IPS DF 19.7 (cell line): Measurements from ENCODE around the gene PAFAH1B2.
"Not testable (repeated sequence)": the region's sequence is repeated elsewhere in the genome, so short reads cannot be mapped to it uniquely, and the experiment has no call there.

Source experiments
- DNase-seq: peaks from one replicate; pipeline ENCODE4 v3.0.0-alpha.2; 2013; ENCODE audit warnings: low read depth, low spot score

PAFAH1B2 gene, protein sequence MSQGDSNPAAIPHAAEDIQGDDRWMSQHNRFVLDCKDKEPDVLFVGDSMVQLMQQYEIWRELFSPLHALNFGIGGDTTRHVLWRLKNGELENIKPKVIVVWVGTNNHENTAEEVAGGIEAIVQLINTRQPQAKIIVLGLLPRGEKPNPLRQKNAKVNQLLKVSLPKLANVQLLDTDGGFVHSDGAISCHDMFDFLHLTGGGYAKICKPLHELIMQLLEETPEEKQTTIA

DNA sequence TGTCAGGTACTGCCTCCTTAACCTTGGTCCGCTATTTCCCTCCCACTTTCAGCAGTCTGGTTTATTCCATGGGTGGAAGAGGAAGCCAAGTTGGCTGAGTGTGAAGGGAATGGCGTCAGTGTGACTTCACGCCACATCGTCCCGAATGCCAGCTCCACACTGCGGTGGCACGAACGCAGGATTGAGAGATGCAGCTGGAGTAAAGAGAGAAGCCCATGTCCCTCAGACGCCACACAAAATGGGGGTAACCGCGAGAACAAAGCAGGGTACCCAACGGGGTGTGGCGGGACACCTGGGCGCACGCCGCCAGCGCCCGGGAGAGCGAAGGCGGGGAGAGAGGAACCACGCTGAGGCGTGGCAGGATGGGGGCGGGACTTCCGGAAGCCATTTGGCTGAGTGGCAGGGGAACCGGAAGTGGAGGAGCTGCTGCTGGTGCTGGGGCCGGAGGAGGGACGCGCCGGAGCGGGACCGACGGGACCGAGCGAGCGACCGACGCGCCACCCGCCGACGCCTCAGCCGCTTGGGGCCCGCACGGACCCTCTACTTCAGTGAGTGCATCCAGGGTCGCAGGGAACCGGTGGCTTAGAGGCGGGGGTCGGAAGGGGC, at the start of gene PAFAH1B2:
Gene PAFAH1B2, plus strand, starts transcription at position 417 of the 606 bp plus-strand sequence. CDS start 8,161 bp downstream, outside the sequence.
- DNase-seq, result peak; percentile 84

DNA sequence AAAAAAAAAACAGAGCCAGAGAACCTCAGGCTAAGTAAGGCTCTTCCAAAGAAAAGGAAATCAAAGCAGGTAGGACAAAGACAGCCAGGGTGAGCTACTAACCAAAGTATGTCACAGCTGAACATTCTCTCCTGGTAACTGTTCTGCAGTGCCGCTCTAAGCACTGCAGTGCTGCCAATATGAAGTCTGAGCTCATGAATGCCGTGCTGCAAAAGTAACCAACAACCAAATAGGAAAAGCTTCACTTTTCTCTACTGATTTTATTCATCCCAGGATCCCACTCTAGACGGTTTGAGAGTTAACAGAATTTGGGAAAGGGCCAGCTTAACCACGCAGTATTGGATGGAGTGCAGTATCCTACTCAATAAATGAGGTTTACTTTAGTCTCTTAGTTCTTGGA, 49.3 kb upstream of the PAFAH1B2 start:
- no peak for DNase-seq

DNA sequence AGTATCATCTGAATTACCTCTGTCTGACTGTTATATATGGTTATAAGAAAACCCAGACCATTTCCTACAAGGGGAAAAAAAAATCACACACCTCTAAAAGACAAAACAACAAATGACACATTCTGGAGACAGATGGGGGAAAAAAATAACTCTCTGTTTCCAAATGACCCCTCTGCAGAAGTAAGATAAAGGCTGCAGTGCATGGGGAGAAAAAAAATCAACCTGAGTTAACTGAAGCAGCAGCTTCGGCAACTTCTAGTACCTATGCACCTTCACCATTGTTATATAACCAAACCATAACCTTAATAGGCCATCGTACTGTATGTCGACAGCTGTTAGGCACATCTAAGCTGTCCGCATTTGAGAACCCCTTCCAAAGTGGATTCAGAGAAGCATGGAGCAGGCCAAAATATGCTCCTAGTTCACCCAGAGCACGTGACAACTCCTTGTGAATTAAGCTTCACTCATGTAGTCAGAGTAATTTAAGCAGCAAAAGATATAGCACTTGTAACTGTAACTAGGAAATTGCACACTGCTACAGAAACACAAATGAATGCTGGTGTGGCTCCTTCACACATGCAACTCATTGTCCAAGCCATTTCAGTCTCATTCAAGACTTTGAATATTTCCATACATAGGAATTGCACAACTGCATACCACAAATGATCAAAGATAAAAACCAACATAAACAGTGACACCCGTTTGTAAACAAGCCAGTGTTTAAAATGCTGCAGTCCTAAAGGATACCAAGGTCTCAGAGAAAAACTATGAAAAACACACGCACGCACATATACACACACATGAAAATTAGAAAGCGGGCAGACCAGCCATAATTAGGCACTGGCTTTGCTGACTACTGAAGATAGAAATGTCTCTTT, 48.6 kb upstream of the PAFAH1B2 start:
- no peak for DNase-seq

DNA sequence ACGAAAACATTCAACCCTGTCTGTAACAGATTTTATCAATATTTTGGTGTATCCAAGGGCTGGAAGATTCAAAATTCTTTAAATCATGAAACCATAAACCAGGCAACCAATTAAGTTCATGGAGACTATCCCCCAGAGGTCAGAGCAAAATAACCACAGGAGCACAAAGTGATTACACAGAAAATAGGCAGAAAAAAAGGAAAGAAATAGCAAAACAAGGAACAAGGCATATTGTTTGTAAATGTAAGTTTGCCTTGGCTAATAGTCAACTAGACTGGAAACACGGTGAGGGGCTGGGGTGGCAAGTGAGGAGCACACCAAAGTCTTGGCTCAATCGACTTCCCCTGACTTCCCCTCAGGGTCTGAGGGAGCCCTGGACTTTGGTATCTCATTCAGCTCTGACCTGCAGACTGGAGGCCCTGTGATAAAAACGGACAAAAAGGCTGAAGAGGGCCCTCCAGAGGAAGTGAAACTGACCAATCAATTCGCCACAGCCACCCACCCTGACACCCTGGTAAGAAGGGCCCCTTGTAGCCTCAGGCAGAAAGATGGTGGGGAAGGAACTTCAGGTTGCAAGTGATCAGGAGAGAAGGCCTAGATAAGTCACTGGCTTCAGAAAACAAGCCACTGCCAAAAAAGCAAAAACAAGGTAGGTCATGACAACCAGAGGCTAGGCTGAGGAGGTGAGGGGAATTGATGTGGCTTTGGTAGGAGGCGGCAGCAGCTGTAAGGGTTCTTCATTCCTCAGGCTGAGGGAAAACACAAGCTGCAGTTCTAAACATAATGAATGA, 47.7 kb upstream of the PAFAH1B2 start:
- DNase-seq, result no peak

DNA sequence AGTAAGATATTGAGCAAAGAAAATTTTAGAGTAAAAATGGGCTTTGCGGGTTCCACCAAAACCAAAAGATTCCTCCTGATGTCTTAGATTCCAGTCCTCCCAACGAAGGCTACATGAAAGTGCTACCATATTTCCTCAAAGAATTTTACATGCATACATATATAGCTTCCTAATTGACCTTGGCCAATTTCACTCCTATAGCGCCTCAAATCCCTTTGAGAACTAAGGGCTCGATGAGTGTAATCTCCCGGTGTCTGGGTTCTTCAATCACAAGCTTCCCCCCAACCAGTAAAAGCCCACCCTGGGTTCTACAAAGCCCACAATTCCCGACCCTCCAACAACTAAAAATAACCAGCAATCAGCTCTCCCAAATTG, 47.1 kb upstream of the PAFAH1B2 start:
- DNase-seq, result no peak

DNA sequence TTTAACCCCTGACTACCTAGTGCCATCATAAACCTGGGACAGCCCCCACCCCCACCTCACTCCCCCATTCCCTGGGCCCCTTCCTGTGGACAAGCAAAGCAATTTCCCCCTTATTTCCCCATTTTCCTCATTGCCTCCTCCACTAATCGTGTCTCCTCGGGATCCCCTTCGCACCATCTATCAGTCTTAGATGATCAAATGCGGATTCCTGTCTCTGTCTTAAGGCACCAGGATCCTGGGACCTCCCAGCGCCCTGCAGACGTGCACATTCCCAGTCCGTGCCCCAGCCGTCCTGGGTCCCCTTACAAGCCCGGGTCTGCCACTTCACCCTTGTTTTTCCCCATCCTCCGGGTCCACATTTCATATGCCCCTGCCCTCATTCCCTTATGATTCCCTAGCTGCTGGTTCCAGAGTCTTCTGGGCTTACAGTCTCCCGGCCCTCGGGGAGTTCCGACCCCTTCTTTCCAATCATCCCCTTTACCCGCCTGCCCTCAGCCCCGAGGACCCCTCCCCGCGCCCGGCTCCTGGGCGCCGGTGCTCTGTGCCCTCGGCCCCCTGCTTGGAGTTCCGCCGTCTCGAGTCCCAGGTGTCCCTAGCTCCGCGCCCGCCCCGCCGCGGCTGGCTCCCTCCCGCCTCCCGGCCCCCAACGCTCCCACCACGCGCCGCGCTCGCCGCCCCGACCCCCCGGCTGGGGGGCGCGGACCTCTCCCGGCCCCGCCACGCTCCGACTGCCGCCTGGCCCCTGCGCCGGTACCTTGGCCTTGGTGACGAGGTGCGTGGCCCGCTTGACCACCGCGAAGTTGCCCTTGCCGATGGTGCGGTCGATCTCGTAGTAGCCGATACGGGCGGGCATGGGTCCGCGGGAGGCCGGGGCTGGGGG, 46.5 kb upstream of the PAFAH1B2 start:
- no peak for DNase-seq

DNA sequence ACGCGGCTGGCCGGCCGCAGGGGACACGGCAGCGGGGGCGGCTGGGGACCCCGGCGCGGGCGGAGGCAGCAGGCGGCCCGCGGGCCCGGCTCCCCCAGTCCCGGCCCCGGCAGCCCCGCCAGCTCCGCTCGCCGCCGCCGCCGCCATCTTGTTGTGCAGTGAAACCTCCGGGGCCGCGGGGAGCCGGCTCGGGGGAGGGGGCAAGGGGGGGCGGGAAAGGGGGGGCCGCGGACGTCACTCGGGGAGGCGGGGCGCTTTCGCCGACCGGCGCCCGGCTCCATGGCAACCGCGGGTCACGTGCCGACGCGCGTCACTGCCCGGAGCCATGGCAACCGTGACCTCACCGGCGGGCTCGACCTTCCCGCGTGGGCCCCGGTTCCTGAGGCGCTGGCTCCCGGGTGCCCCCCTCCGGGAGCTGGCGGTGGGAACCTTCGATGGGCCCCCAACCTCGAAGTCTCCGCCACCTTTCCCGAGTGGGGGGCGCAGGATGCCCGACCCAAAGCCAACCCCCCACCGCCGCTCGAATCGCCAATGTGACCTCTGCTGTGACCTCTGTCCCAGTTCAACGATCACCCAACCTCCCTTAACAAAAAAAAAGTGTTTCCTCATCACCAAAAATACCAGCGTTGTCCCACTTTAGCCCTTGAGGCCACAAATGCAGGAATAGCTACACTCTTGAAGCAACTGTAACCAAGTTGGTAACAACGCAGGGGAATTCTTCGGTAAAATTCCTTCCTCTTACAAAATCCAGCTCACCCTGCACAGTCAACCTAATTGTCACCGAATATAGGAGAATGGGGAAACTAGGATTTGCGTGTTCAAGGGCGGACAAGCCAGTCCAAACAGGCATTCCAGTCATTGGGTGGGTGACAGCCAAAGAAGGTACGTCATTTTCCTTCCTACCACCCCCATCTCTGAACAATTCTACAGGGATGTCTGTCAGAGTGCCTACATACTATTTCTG, 45.5 kb upstream of the PAFAH1B2 start, which contains the start of gene SIK3:
Gene SIK3, minus strand, starts transcription at position 160 of the 964 bp plus-strand sequence. Its CDS starts 13 bp downstream, at position 147.
- DNase-seq, result no peak

DNA sequence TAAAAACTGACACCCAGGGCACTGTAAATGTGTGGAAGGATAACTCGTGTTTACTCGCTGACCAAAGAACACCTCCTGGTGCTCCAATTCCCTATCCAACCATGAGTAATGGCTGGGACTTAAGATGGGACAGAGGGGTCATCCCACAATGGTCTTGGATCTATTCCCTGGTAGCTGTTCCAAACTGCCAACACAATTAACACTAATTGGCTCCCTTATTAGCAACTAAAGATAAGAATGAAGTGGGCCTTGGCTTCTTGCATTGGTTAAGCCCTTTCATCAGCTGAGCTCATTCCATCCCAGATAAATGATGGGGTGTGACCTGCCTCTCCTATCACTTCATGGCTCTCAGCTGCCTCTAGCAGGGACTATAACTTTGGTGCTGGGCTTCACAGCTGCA, 44.4 kb upstream of the PAFAH1B2 start:
- no peak for DNase-seq

DNA sequence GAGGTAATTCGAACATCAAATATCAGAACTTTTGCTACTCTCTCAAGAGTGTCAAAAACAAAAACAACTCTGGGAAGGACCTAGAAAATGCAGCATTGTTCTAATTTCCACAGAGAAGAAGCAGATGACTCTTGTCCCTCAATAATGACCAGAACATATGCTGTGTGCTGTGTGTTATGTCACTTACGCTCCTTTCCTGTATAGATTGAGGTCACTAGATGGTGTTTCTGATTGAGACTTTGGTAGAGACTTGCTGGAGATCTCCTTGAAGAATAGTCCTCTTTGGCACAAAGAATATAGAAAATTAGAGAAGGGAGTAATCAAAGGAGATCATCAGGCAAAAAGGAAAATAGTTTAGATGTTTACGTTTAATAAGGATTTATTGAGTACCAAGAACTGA, 43.5 kb upstream of the PAFAH1B2 start:
- DNase-seq, result no peak

DNA sequence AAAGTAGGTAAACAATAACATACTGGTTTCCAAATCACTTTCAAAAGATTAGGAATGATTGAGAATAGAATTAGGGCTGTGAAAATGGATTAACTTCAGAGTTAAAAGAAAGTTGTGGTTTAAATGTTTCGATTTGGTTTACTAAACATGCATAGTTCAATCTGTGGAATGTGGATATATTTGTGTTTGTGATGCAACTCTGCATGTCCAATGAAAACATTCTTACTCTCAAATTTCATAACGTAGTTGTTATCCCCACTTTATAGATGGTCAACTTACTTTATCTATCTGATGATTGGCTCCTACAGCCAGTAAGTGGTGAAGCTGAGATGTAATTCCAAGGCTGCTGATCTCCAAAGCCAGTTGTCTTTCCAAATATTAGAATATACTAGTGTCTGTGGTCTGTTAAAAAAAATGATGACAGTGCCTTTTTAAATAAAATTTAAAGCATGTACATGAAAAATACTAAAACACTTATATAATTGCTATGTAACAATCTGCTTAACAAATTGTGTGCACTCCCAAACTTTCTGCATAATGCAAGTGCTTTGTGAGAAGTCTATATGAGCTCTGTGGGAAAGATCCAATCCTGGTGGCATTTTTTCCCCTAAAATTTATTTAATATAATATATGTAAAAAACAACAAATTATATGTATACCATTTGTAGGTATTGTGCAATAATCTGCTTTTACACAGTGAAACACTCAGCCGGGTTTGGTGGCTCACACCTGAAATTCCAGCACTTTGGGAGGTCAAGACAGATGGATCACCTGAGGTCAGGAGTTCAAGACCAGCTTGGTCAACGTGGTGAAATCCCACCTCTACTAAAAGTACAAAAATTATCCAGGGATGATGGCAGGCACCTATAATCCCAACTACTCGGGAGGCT, 36.1 kb upstream of the PAFAH1B2 start:
- DNase-seq, result no peak

DNA sequence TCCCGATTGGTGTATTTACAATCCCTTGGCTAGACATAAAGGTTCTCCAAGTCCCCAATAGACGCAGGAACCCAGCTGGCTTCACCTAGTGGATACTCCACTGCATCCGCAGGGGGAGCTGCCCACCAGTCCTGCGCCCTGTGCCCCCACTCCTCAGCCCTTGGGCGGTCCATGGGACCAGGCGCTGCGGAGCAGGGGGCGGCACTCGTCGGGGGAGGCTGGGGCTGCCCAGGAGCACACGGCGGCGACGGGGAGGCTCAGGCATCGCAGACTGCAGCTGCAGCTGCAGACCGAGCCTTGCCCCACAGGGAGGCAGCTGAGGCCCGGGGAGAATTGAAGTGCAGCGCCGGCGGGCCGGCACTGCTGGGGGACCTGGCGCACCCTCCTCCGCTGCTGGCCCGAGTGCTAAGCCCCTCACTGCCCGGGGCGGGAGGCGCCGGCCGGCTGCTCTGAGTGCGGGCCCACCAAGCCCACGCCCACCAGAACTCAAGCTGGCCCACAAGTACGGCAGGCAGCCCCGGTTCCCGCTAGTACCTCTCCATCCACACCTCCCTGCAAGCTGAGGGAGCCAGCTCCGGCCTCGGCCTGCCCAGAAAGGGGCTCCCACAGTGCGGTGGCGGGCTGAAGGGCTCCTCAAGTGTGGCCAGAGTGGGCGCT, 33.7 kb upstream of the PAFAH1B2 start:
- DNase-seq, result no peak

DNA sequence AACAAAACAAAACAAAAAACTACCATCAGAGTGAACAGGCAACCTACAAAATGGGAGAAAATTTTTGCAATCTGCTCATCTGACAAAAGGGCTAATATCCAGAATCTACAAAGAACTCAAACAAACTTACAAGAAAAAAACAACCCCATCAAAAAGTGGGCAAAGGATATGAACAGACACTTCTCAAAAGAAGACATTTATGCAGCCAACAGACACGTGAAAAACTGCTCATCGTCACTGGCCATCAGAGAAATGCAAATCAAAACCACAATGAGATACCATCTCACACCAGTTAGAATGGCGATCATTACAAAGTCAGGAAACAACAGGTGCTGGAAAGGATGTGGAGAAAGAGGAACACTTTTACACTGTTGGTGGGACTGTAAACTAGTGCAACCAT, 31.6 kb upstream of the PAFAH1B2 start:
- DNase-seq, result not testable (repeated sequence)

DNA sequence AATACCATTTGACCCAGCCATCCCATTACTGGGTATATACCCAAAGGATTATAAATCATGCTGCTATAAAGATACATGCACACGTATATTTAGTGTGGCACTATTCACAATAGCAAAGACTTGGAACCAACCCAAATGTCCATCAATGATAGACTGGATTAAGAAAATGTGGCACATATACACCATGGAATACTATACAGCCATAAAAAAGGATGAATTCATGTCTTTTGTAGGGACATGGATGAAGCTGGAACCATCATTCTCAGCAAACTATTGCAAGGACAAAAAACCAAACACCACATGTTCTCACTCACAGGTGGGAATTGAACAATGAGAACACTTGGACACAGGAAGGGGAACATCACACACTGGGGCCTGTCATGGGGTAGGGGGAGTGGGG, 31.1 kb upstream of the PAFAH1B2 start:
- not testable (repeated sequence) for DNase-seq

DNA sequence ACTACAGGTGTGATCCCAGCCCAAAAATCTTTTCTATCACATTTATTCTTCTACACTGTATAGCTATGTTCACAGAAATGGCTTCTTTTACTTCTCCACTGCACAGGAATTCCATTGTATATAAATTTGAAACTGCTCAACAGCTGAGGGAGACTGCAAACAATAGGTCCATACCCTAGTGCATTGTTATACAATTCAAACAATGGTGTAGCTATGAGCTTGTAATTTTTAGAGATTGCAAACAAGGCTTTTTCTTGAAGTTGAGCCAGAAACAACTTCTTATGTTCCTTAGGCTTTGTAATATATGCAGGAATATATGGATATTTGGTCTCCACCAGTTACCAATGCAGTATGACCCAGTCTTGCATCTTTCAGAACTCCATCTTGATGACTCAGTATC, 26.4 kb upstream of the PAFAH1B2 start:
- no peak for DNase-seq

DNA sequence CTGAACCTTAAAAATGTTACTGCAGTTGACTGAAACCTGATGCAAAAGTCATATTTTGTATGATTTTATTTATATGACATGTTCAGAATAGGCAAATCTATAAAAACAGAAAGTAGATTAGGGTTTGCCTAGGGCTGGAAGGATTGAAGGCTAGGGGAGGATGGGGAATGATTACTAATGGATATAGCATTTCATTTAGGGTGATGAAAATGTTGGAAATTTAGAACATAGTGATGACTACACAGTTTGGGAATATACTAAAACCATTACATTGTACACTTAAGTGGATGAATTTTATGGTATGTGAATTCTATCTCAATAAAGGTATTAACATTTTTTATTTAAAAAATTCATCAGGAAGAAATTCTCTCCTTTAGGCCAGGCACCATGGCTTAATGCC, 22.9 kb upstream of the PAFAH1B2 start:
- DNase-seq, result no peak

DNA sequence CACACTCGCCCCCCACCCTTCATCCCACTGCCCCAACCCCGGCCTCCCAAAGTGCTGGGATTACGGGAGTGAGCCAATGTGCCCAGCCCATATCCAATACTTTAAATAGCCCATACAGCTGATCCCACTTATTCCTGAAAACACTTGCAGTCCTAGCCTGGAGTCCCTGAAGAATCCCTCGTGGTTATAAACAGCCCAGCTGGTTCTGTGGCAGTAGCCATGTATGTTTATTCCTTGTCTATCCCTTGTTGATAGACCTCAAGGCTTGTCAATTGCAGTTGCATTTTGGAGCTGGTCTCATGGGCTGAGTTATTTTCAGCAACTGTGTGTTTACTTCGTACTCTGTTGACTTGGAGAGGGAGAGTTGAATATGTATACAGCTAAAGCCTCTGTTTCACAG, 21.5 kb upstream of the PAFAH1B2 start:
- DNase-seq, result no peak

DNA sequence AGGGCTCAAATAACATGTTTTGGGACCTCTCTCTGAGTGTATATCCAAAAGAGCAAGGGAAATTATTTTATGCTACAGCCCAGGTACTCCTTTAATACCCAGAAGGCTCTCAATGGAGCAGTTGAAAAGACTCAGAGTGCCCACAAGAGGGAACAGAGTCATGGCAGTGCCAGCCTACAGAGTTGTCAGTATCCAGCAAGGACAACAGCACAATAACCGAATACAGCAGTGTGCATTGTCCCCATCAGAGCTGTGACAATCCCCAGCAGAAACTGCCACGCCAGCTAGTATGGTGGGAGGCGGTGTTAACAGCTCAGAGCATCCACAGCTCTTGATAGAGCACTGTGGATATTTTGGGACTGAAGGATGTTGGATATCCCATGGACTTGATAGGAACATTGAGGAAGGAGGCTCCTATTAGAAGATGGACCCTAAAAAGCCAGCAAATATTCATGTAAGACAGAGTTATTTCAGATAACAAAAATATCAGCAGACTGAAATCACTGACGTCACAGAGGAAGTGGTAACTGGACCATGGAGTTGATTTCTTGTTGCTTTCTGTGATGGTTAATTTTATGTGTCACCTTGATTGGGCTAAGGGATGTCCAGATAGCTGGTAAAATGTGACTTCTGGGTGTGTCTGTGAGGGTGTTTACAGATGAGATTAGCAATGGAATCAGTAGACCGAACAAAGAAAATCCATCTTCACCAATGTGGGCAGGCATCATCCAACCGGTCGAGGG, 17.7 kb upstream of the PAFAH1B2 start:
- no peak for DNase-seq
